Left cardiac atrium (tissue), 4 donors: Measurements from ENCODE around the gene MINPP1. TPM values are rescaled to one million over a fixed set of nuclear protein-coding genes. Genes with fewer than 3 reads are reported as not detected.
"Not testable (repeated sequence)": the region's sequence is repeated elsewhere in the genome, so short reads cannot be mapped to it uniquely, and the experiment has no call there.

Experiments
- ATAC-seq, 2 donors: fragments of 200-7000 bp; cut with Tn5 transposase; one replicate each; pipeline ENCODE4 v1.9.1; 2020; ENCODE audit warnings: mild to moderate bottlenecking in 2 of 2, moderate library complexity in 2 of 2
- DNase-seq: peaks from one replicate; pipeline ENCODE4 v3.0.0-alpha.2; 2020
- intact Hi-C, 2 donors: fragments of 100-400 bp; cut with DNase I; formaldehyde crosslinking; loops; one replicate each; pipeline versions ENCODE4 v1.14.1 to v1.15.1; 2022 to 2023
- long read RNA-seq: library from polyadenylated mRNA; unstranded; transcript quantifications from one replicate; pipeline ENCODE4 v2.0.0, GENCODE V29; 2021
- total RNA-seq, 2 donors: library from RNA; stranded (reverse); fragmentation: NEBNext Ultra II Directional; extraction: Animal tissue kit (Norgen Biotek cat#: 25700); gene quantifications; one replicate each; pipeline ENCODE4 v1.2.1, GENCODE V29; 2021
- donor health status: DM: no; HTN: yes; CAD: no.
- donor health status: DM: no; HTN: yes; CAD: no; lungs with severe emphysema.
- donor health status: DM: yes; HTN: yes; CAD: no.
- donor health status: Dilated cardiomyopathy.

Gene MINPP1
- total RNA-seq = 1 to 10 TPM; 6.5 to 8.0 TPM
- long read RNA-seq, transcript MINPP1-202 (5 exons, 2,415 nt) = major isoform, 13 of 13 reads
- long read RNA-seq, partial matches to known transcripts = 0 of 13 reads
- long read RNA-seq, other reads (novel, unspliced or antisense) = 0 of 13 reads

GRCh38 chr10:87504640-87505365, at the start of gene MINPP1:
Gene MINPP1, plus strand, starts transcription at chr10:87504893. Its CDS starts 23 bp downstream, at chr10:87504916.
- ATAC-seq = peak; percentile 98 to 99
- DNase-seq = peak; percentile 88
- intact Hi-C loops = no loop called here

- DNase-seq, intact Hi-C loops, ATAC-seq: not testable (repeated sequence)
These were observed 48.0 kb upstream of the MINPP1 start for GRCh38 chr10:87456586-87457220.

- DNase-seq, intact Hi-C loops, ATAC-seq: not testable (repeated sequence)
These were observed 42.9 kb upstream of the MINPP1 start for GRCh38 chr10:87461751-87462150.

DNA sequence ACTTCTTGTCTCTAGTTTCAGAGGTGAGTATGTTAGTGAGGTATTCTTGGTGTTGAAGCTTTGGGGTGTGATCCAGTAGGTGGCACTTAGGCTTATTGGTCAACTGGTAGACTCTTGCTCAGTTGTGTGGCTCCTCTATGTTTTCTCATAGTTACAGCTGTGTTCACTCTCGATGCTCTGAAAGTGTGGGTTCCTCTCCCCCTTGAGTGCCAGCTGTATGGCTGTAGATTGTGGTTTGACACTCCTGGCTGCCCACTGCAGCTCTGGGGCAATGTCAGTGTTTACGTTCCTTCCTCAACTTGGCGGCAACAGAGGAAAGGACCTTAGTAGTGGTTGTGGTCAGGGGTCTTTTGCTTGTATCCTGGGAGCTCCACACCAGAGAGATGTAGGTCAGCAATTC, 37.8 kb upstream of the MINPP1 start:
- intact Hi-C loops, ATAC-seq, DNase-seq: not testable (repeated sequence)

GRCh38 chr10:87488733-87489132, 16.0 kb upstream of the MINPP1 start:
- intact Hi-C loops, DNase-seq, ATAC-seq: not testable (repeated sequence)

DNA sequence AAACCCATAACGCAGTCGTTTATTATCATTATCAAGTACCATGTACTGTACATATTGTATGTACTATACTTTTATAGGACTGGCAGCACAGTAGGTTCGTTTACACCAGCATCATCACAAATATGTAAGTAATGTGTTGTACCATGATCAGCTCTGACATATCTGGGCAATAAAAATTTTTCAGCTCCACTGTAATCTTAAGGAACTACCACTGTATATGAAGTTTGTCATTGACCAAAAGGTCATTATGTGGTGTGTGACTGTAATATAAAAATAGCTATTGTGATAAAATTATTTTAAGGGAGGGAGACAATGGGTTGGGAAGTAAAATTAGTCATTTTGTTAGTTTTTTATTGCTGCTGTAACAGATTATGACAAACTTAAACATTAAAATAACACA, 14.4 kb upstream of the MINPP1 start:
- intact Hi-C loops, DNase-seq, ATAC-seq: not testable (repeated sequence)

- intact Hi-C loops, DNase-seq: not testable (repeated sequence)
These were observed 12.2 kb upstream of the MINPP1 start for GRCh38 chr10:87492450-87492849.

DNA sequence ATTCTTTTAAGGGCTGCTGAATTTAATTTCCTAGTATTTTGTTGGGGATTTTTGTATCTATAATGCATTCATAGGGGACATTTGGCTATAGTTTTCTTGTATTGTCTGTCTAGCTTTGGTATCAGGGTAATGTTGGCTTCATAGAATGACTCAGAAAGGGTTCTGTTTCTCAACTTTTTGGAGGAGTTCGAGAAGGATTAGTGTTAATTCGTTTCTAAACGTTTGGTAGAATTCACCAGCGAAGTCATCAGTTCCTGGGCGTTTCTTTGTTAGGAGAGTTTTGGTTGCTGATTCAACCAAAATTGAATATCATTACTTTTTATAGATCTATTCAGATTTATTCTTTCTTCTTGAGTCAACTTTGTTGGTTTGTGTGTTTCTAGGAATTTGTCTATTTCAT, 9.2 kb upstream of the MINPP1 start:
- not testable (repeated sequence) for DNase-seq, ATAC-seq

More at GRCh38 chr10:87492450-87492849, 12.2 kb upstream of the MINPP1 start:
- not testable (repeated sequence) for ATAC-seq

DNA sequence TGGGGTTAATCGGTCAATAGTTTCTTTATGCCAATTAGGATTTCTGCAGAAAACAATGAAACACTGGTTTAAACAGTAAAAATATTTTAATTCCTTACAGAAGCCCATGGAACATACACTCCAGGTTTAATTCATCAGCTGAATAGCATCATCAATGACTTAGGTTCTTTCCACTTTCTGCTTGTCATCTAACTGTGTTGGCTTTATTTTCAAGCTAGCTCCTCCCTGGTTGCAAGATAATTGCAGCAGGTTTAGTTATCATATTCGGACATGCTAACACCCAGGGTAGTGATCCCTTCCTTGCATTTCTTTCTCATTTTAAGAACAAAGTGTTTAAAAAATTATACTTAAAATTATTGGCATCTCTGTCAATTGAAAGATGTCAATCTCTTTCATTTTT, 7.3 kb upstream of the MINPP1 start:
- ATAC-seq, intact Hi-C loops, DNase-seq: not testable (repeated sequence)

More for the DNA sequence above, 9.2 kb upstream of the MINPP1 start:
- intact Hi-C loops = not testable (repeated sequence)

GRCh38 chr10:87498106-87498789, 6.4 kb upstream of the MINPP1 start:
- intact Hi-C loops, DNase-seq: not testable (repeated sequence)
- peak in 1 of 2 donors; percentile 56 for ATAC-seq

- no peak for ATAC-seq
- DNase-seq = no peak
- intact Hi-C loops = no loop called here
These were observed 4.0 kb upstream of the MINPP1 start for GRCh38 chr10:87500646-87501048.

GRCh38 chr10:87503401-87503800, 1.3 kb upstream of the MINPP1 start:
- intact Hi-C loops = no loop called here
- ATAC-seq (no peak), DNase-seq (no peak)

DNA sequence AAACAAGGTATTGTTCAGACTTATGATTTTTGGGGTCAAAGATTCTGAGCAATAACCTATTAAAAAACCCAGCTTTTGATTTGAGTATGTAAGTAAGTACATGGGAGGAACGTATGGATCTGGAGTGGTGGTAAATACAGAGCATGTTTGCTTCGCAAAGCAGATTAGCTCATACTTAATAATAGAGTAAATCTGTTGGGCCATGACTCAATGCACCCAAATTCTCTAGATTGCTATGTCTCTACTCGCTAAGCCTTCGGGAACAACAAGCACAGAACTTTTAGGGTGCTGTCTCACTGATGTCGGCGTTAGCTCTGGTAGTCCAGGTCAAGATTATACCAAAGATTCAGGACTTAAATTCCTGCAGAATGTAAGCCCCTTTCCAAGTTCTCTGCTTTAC, 807 bp upstream of the MINPP1 start:
- intact Hi-C loops = no loop called here
- ATAC-seq = no peak
- DNase-seq = no peak

GRCh38 chr10:87504307-87504639, 420 bp upstream of the MINPP1 start:
- ATAC-seq = peak in 1 of 2 donors; percentile 77
- intact Hi-C loops = no loop called here
- DNase-seq = no peak

GRCh38 chr10:87505366-87506111, 846 bp downstream of the MINPP1 start:
- DNase-seq = peak; percentile 56
- peak; percentile 82 to 89 for ATAC-seq
- intact Hi-C loops = no loop called here

- DNase-seq (no peak), ATAC-seq (no peak)
- intact Hi-C loops = no loop called here
These were observed 2.3 kb downstream of the MINPP1 start for GRCh38 chr10:87506956-87507355.

GRCh38 chr10:87507879-87508483, 3.3 kb downstream of the MINPP1 start:
- DNase-seq = no peak
- ATAC-seq = no peak
- intact Hi-C loops = no loop called here

DNA sequence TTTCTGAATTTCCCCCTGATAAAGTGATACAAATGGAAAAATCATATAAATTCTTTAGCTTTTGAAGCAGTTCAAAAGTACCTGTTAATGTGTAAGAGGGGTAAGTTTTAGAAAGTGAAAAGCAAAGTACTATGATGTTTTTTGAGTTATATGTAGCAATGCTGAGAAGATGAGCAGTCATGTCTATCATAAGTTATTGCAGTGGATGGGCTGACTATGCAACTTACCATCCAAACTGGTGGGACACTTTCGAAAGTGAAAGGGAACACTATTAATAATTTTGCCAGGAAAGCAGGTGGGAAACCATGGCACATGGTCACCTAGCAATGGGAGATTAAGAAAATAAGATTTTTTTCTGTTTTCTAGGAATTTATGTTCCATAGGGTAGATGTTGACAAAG, 4.1 kb downstream of the MINPP1 start:
- no peak for ATAC-seq
- intact Hi-C loops = no loop called here

DNA sequence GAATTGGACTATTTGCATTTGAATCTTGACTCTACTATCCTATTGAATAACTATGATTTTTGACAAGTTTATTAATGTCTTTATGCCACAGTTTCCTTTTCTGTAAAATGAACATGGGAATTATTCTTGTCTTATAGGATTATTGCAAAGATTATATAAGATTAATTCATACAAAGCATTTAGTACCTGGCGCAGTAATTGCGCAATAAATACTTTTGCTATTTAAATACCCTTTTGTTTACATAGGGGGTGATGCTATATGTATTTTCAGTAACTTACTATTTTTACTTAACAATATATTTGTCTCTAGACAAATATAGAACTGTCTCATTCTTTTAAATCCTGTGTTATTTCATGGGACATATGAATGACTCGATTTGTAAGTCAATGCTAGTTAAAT, 5.3 kb downstream of the MINPP1 start:
- DNase-seq (no peak), ATAC-seq (no peak)
- intact Hi-C loops = no loop called here

More for the DNA sequence above, 4.1 kb downstream of the MINPP1 start:
- no peak for DNase-seq
